ENCODE data around the gene SIN3A. TPM values are rescaled to one million over a fixed set of nuclear protein-coding genes. Genes with fewer than 3 reads are reported as not detected.
"Not testable (repeated sequence)": the region's sequence is repeated elsewhere in the genome, so short reads cannot be mapped to it uniquely, and the experiment has no call there.

The SIN3A gene
- total and polyA plus RNA-seq, 8 donors = 8.4 to 61.9 (median 27.5) TPM

GRCh38 chr15:75451202-75451673, 252 bp downstream of the SIN3A start:
- Histone ChIP-seq H3K9me3 (no peaks in the 10 kb centered on the region), H3K36me3 (peaks cover 0 to 9% (median 3%) of the 10 kb centered on the region in 4 donors), H3K4me3 (peak overlapping the region; percentile 77 to 97 (median 86)), H3K27me3 (no peaks in the 10 kb centered on the region), H3K27ac (peak overlapping the region; percentile 98 to 100 (median 99)), H3K4me1 (peaks cover 26 to 54% (median 50%) of the 10 kb centered on the region in 4 donors)
- 0 to 2% (median 1%) methylated on average over 22 to 45 of the region's 45 CpGs; no CpG with 5 or more reads in 1 of the 5 donors for WGBS, 5 donors
- intact Hi-C loops (cut with DNase I; ENCODE audit: low total_unique reads) = no loop called here
- TF ChIP-seq, protein P1, sequence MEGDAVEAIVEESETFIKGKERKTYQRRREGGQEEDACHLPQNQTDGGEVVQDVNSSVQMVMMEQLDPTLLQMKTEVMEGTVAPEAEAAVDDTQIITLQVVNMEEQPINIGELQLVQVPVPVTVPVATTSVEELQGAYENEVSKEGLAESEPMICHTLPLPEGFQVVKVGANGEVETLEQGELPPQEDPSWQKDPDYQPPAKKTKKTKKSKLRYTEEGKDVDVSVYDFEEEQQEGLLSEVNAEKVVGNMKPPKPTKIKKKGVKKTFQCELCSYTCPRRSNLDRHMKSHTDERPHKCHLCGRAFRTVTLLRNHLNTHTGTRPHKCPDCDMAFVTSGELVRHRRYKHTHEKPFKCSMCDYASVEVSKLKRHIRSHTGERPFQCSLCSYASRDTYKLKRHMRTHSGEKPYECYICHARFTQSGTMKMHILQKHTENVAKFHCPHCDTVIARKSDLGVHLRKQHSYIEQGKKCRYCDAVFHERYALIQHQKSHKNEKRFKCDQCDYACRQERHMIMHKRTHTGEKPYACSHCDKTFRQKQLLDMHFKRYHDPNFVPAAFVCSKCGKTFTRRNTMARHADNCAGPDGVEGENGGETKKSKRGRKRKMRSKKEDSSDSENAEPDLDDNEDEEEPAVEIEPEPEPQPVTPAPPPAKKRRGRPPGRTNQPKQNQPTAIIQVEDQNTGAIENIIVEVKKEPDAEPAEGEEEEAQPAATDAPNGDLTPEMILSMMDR (IDR thresholded peaks at IDR 0.05) = no peak
- TF ChIP-seq EP300 (IDR thresholded peaks at IDR 0.05) = no peak
- no peak for TF ChIP-seq POLR2A (IDR thresholded peaks at IDR 0.05)
- no peak for TF ChIP-seq POLR2AphosphoS5 (IDR thresholded peaks at IDR 0.05)
- no peak for DNase-seq

DNA sequence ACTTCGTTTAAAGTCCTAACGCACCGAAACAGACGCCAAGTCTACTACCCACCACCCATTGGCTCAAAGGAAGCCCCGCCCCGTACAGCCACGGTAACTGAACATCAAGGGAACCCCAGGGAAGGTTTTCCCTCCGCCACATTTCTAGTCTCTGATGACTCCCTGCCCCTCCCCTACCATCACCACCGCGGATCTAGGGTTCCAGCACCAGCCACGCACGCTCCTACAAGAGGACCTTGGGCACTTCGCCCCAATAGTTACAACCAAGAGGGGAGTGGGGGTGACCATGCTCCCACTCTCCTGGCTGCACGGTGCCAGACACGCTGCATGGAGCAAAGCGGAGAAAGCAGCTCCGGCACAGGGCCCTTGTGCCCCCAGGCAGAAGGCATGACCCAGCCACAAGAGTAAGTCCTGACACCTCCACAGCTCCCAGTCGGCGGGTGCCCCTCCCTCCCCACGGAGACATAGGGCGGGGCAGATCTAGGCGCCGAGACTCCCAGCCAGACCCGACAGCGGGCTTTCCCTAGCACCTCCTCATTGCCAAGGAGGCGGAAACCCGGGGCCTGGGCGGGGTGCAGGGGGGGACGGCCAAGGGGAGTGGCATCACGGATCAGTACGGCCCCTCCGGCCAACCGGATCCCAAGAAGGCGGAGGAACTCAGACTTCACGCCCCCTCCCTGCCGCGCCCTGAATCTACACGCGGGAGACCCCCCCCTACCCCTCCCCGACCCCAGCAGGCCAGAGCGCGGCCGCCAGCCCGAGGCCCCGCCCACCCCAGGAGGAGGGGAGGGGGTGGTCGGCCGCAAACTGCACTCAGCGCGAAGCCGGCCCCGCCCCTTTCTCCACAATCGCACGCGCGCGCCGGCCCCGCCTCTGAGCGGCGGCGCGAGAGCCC, 936 bp downstream of the SIN3A start:
- intact Hi-C loops (cut with DNase I; ENCODE audit: low total_unique reads) = no loop called here
- WGBS, 5 donors = 0 to 1% (median 0%) methylated on average over 17 to 61 of the region's 62 CpGs
- Histone ChIP-seq H3K4me1 (peaks cover 28 to 56% (median 53%) of the 10 kb centered on the region in 4 donors), H3K9me3 (no peaks in the 10 kb centered on the region), H3K4me3 (peak overlapping the region; percentile 77 to 97 (median 86)), H3K36me3 (peaks cover 0 to 9% (median 3%) of the 10 kb centered on the region in 4 donors), H3K27ac (peak overlapping the region; percentile 98 to 100 (median 99)), H3K27me3 (no peaks in the 10 kb centered on the region)
- no peak for TF ChIP-seq EP300 (IDR thresholded peaks at IDR 0.05)
- TF ChIP-seq, protein P1 (IDR thresholded peaks at IDR 0.05) = peak in 1 of 7 experiments; percentile 28
- peak; percentile 97 to 99 for DNase-seq

DNA sequence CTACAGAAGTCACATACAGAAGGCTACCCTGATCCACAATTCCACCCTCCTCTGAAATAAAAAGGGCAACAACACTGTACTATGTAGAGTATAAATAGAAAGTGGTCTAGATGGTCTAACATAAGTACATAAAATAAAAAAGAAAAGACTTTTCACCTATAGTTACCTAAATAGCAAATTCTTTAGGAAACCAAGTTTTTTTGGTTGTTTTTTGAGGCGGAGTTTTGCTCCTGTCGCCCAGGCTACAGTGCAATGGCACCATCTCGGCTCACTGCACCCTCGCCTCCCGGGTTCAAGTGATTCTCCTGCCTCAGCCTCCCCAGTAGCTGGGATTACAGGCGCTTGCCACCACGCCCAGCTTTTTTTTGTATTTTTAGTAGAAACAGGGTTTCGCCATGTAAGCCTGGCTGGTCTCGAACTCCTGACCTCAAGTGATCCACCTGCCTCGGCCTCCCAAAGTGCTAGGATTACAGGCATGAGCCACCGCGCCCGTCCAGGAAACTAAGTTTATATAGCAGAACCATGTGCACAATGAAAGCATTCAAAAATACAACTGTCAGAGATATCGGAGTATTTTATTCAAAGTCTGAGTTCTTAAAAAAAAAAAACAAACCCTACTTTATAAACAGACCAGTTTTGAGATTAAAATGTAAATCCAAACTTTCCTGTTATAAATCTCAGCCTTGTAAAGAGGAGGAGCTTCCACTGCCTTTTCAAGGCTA, 1.7 kb downstream of the SIN3A start:
- Histone ChIP-seq H3K36me3 (peaks cover 0 to 9% (median 3%) of the 10 kb centered on the region in 4 donors), H3K27ac (peak overlapping the region; percentile 98 to 100 (median 99)), H3K27me3 (no peaks in the 10 kb centered on the region), H3K9me3 (no peaks in the 10 kb centered on the region), H3K4me1 (peaks cover 28 to 60% (median 57%) of the 10 kb centered on the region in 4 donors), H3K4me3 (peak overlapping the region; percentile 77 to 97 (median 86))
- intact Hi-C loops (cut with DNase I; ENCODE audit: low total_unique reads) = no loop called here
- no peak for DNase-seq
- WGBS, 5 donors = 21 to 48% (median 33%) methylated on average over 14 of the region's 14 CpGs
- no peak for TF ChIP-seq EP300 (IDR thresholded peaks at IDR 0.05)
- no peak for TF ChIP-seq POLR2AphosphoS5 (IDR thresholded peaks at IDR 0.05)
- TF ChIP-seq POLR2A (IDR thresholded peaks at IDR 0.05) = no peak
- TF ChIP-seq, protein P1 (IDR thresholded peaks at IDR 0.05) = no peak

GRCh38 chr15:75448171-75448570, 3.3 kb downstream of the SIN3A start:
- intact Hi-C loops (cut with DNase I; ENCODE audit: low total_unique reads); H3K9me3 ChIP-seq; H3K27ac ChIP-seq; DNase-seq; H3K4me3 ChIP-seq; H3K27me3 ChIP-seq: not testable (repeated sequence)
- 85 to 91% (median 90%) methylated on average over 13 of the region's 13 CpGs for WGBS, 5 donors
- H3K4me1 ChIP-seq = peaks cover 23 to 70% (median 63%) of the 10 kb centered on the region in 4 donors
- peaks cover 0 to 13% (median 7%) of the 10 kb centered on the region in 4 donors for H3K36me3 ChIP-seq

All from stomach (tissue), 9 donors.